H1 (cell line): ENCODE data around the gene TMEM198. TPM values are rescaled to one million over a fixed set of nuclear protein-coding genes. Genes with fewer than 3 reads are reported as not detected.

Experiments used
- JUN ChIP-seq: IDR thresholded peaks from 2 replicates; pipeline ENCODE4 v1.6.1; 2011; ENCODE audit warnings: low read depth, mild to moderate bottlenecking, improper control_type of control experiment, low read length
- KDM1A ChIP-seq: fragments of 200-600, 300-600 bp; sonication (generic); IDR thresholded peaks from 2 replicates; pipeline ENCODE4 v1.7.1; 2016; ENCODE audit warnings: mild to moderate bottlenecking, low read length, borderline replicate concordance
- POLR2A ChIP-seq, 2 experiments: IDR thresholded peaks; 1 replicate in 1 of 2; 2 replicates in 1 of 2; pipeline ENCODE4 v1.6.1; 2011; ENCODE audit warnings: low read depth in 2 of 2, low read length in 2 of 2, mild to moderate bottlenecking in 2 of 2; ENCODE audit errors: control extremely low read depth in 1 of 2
- RFX5 ChIP-seq: IDR thresholded peaks from 2 replicates; pipeline ENCODE4 v1.6.1; 2011; ENCODE audit warnings: low read depth, low read length, improper control_type of control experiment, borderline replicate concordance
- USF2 ChIP-seq: IDR thresholded peaks from 2 replicates; pipeline ENCODE4 v1.6.1; 2011; ENCODE audit warnings: low read length, improper control_type of control experiment
- polyA plus RNA-seq, 7 experiments: library from polyadenylated mRNA; depleted of rRNA in 3 of 7; stranded (reverse) in 5 of 7; unstranded in 2 of 7; fragments of >200 nt in 5 of 7; fragments of 200-250 nt in 2 of 7; gene quantifications; 1 replicate in 5 of 7; 2 replicates in 1 of 7; 4 replicates in 1 of 7; pipeline versions ENCODE4 v1.2.1 to v1.2.3, GENCODE V29; 2011 to 2013; ENCODE audit warnings: missing spikeins in 2 of 7, mixed read lengths in 2 of 7
- total RNA-seq: library from RNA; stranded (reverse); fragmentation: NEBNext Ultra II Directional; extraction: Animal tissue kit (Norgen Biotek cat#: 25700); gene quantifications from 2 replicates; pipeline ENCODE4 v1.2.1, GENCODE V29; 2021

The TMEM198 gene
- total and polyA plus RNA-seq, 2 of the 8 experiments (the other 6 are each of a cell fraction or from before 2014, with no cell fraction given) = 10.2 to 10.4 TPM

DNA sequence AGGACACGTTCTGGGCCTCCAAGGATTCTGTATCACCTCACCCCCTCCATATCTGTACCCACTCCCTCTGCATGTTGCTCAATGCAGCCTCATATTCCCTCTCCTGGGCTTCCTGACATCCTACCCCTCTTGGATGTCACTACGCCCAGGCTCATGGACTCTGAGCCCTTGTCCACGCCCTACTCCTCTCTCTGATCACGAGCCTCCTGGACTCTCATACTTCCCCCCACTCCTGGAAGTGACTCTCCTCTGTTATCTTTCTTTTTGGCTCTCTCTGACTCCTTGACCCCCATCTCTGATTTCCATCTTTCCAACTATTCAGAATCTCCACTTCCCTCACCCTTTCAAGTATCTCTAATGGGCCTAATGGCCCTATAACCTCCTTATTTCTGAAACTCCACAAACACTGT lies 2.1 kb downstream of the TMEM198 start (continued):
- no peak for TF ChIP-seq USF2
- no peak for TF ChIP-seq POLR2A (IDR thresholded peaks at IDR 0.05; ENCODE audit: control extremely low read depth in 1 of 2, low read depth in 2 of 2, low read length in 2 of 2)
- no peak for TF ChIP-seq RFX5
- TF ChIP-seq KDM1A = no peak
- no peak for TF ChIP-seq JUN
